HEK293T (cell line): ENCODE results near the gene IFRD2.

Source experiments
- CTCF ChIA-PET: fragments of 350-600 bp; formaldehyde crosslinking; extraction: SDS; loops from one replicate; lab custom pipeline; 2021; ENCODE audit warnings: antibody characterized with exemption, inconsistent platforms; lab: Yijun Ruan, JAX
- POLR2A ChIA-PET: fragments of 350-600 bp; formaldehyde crosslinking; extraction: SDS; loops from one replicate; lab custom pipeline; 2020; ENCODE audit warnings: antibody characterized with exemption, inconsistent platforms; lab: Yijun Ruan, JAX
- DNase-seq: peaks from one replicate; pipeline ENCODE4 v3.0.0; 2012; ENCODE audit warnings: mixed read lengths; ENCODE audit errors: extremely low spot score
- ARNT ChIP-seq: fragments of 450-650 bp; IDR thresholded peaks from 2 replicates; pipeline ENCODE4 v1.6.1; 2017; ENCODE audit warnings: mild to moderate bottlenecking
- BHLHE40 ChIP-seq: fragments of 450-650 bp; IDR thresholded peaks from 2 replicates; pipeline ENCODE4 v1.6.1; 2016; ENCODE audit warnings: mild to moderate bottlenecking, moderate library complexity, borderline replicate concordance
- CTBP1 ChIP-seq: fragments of 450-650 bp; IDR thresholded peaks from 2 replicates; pipeline ENCODE4 v1.6.1; 2016; ENCODE audit warnings: borderline replicate concordance
- ELF4 ChIP-seq: fragments of 450-650 bp; IDR thresholded peaks from 2 replicates; pipeline ENCODE4 v1.6.1; 2017; ENCODE audit warnings: antibody characterized with exemption
- FOXA1 ChIP-seq: fragments of 450-650 bp; IDR thresholded peaks from 2 replicates; pipeline ENCODE4 v1.6.1; 2016; ENCODE audit warnings: mild to moderate bottlenecking
- FOXK2 ChIP-seq: fragments of 450-650 bp; IDR thresholded peaks from 2 replicates; pipeline ENCODE4 v1.6.1; 2016; ENCODE audit warnings: mild to moderate bottlenecking
- FOXM1 ChIP-seq: fragments of 450-650 bp; IDR thresholded peaks from 2 replicates; pipeline ENCODE4 v1.6.1; 2017; ENCODE audit warnings: mild to moderate bottlenecking, borderline replicate concordance
- HDGF ChIP-seq: fragments of 450-650 bp; IDR thresholded peaks from 2 replicates; pipeline ENCODE4 v1.6.1; 2017; ENCODE audit warnings: antibody characterized with exemption, borderline replicate concordance
- L3MBTL2 ChIP-seq: fragments of 450-650 bp; conservative IDR thresholded peaks from 2 replicates; pipeline ENCODE4 v1.6.1; 2016; ENCODE audit warnings: mild to moderate bottlenecking
- LEF1 ChIP-seq: fragments of 450-650 bp; IDR thresholded peaks from 2 replicates; pipeline ENCODE4 v1.6.1; 2017; ENCODE audit warnings: mild to moderate bottlenecking, borderline replicate concordance
- NFRKB ChIP-seq: fragments of 450-650 bp; IDR thresholded peaks from 2 replicates; pipeline ENCODE4 v1.6.1; 2016; ENCODE audit warnings: mild to moderate bottlenecking, moderate library complexity
- PKNOX1 ChIP-seq: fragments of 450-650 bp; IDR thresholded peaks from 2 replicates; pipeline ENCODE4 v1.6.1; 2016
- SP1 ChIP-seq: fragments of 450-650 bp; IDR thresholded peaks from 2 replicates; pipeline ENCODE4 v1.6.1; 2017
- SUZ12 ChIP-seq: fragments of 450-650 bp; IDR thresholded peaks from 2 replicates; pipeline ENCODE4 v1.6.1; 2016; ENCODE audit warnings: mild to moderate bottlenecking
- TARDBP ChIP-seq: fragments of 450-650 bp; IDR thresholded peaks from 2 replicates; pipeline ENCODE4 v1.6.1; 2016
- ZNF384 ChIP-seq: fragments of 450-650 bp; IDR thresholded peaks from 2 replicates; pipeline ENCODE4 v1.6.1; 2016

Gene IFRD2

DNA sequence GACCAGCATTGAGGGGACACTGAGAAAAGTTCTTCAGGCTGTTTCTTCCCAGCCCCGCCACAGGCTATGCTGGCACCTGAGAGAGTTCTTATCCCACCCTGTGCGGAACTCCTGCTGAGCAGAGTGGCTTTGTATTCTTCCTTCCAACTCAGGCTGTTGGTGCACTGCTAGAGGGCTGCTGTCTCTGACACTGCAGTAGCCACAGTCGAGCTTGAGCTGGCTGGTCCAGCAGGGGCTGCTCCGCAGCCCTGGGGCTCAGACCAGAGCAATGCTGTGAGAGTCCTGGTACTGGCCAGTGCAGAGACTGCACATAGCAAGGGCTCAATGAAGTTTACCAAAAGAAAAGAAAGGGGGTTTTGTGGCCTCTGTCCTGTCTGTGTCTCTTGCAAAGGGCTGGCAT is 52.6 kb downstream of the IFRD2 start:
- CTCF ChIA-PET = no interaction called here
- POLR2A ChIA-PET = interaction anchor here (1.0 kb wide), 1 partner anchor 11 kb away, joined by 3 read pairs; no protein-coding TSS in a partner anchor
- TF ChIP-seq NFRKB = no peak
- TF ChIP-seq CTBP1 = no peak
- TF ChIP-seq L3MBTL2 = no peak
- no peak for TF ChIP-seq TARDBP
- no peak for TF ChIP-seq FOXA1
- no peak for TF ChIP-seq SP1
- TF ChIP-seq LEF1 = no peak
- TF ChIP-seq HDGF = no peak
- DNase-seq = no peak

DNA sequence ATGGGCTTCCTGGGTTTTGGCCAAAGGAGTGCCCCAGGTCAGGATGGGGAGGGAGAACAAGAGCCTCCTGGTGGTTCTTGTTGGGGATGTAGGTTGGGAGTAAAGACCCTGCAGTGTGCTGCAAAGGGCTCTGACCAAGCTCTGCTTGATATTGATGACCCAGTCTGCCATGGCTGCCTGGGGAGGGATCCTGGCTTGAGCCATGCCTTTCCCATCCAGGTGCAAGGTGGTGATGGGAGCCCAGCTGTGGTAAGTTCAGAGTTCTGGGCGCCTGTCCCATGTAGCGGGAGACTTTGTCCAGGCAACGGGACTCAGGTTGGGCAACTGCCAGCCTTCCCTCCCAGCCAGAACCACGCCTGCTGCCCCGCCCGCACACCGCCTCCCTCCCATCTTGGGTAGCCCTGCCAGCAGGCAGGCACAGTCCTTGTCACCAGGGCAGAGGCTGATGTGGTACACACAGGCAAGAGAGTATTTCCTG is 53.6 kb downstream of the IFRD2 start:
- POLR2A ChIA-PET = interaction anchor here (1.1 kb wide), 1 partner anchor 8 kb away, joined by 3 read pairs; no protein-coding TSS in a partner anchor
- DNase-seq = no peak
- CTCF ChIA-PET = interaction anchor here (0.9 to 1.6 kb wide), 3 partner anchors 8 to 20 kb away, joined by 3 to 7 read pairs (median 3); no protein-coding TSS in a partner anchor
- TF ChIP-seq FOXM1 (no peak), NFRKB (no peak), FOXA1 (no peak), ELF4 (no peak), L3MBTL2 (no peak), ARNT (no peak), BHLHE40 (no peak), HDGF (no peak), SUZ12 (no peak), TARDBP (no peak), FOXK2 (no peak), PKNOX1 (no peak), ZNF384 (no peak), LEF1 (no peak), SP1 (no peak), CTBP1 (no peak)

- no peak for DNase-seq
- ChIA-PET CTCF (interaction anchor here (0.9 to 1.6 kb wide), 4 partner anchors 9 to 21 kb away, joined by 3 to 7 read pairs (median 3); no protein-coding TSS in a partner anchor), POLR2A (interaction anchor here (1.1 to 2.7 kb wide), 2 partner anchors 9 to 22 kb away, joined by 3 to 13 read pairs; no protein-coding TSS in a partner anchor)
- TF ChIP-seq NFRKB (no peak), TARDBP (no peak), PKNOX1 (no peak), CTBP1 (no peak), ELF4 (no peak), SP1 (no peak), FOXA1 (no peak)
These were observed 54.3 kb downstream of the IFRD2 start for GRCh38 chr3:50237754-50238548.
